Activated CD4-positive, alpha-beta memory T cell treated with anti-CD3 and anti-CD28 coated beads for 36 hours (primary cell): ENCODE data around the gene ZFP36. TPM values are rescaled to one million over a fixed set of nuclear protein-coding genes. Genes with fewer than 3 reads are reported as not detected.
"Not testable (repeated sequence)": the region's sequence is repeated elsewhere in the genome, so short reads cannot be mapped to it uniquely, and the experiment has no call there.

Experiments used
- CTCF ChIA-PET: fragments of 350-600 bp; sonication (Branson Sonifier 250); formaldehyde crosslinking; loops from one replicate; lab custom pipeline; 2021; ENCODE audit warnings: antibody characterized with exemption, inconsistent platforms; lab: Charles Lee
- POLR2A ChIA-PET: fragments of 350-600 bp; sonication (Branson Sonifier 250); formaldehyde crosslinking; loops from one replicate; lab custom pipeline; 2021; ENCODE audit warnings: antibody characterized with exemption; lab: Charles Lee
- DNase-seq: peaks from one replicate; pipeline ENCODE4 v3.0.0-alpha.2; 2020
- H3K27ac Mint-ChIP-seq: one replicate; pipeline ENCODE4 v1.8.0; 2021; ENCODE audit warnings: mixed read lengths
- H3K27me3 Mint-ChIP-seq: one replicate; pipeline ENCODE4 v1.8.0; 2021; ENCODE audit warnings: mixed read lengths
- H3K36me3 Mint-ChIP-seq: one replicate; pipeline ENCODE4 v1.8.0; 2021; ENCODE audit warnings: mixed read lengths
- H3K4me1 Mint-ChIP-seq: one replicate; pipeline ENCODE4 v1.8.0; 2021; ENCODE audit warnings: low read depth, mixed read lengths
- H3K4me3 Mint-ChIP-seq: one replicate; pipeline ENCODE4 v1.8.0; 2021; ENCODE audit warnings: mild to moderate bottlenecking, mixed read lengths
- H3K9me3 Mint-ChIP-seq: one replicate; pipeline ENCODE4 v1.8.0; 2021; ENCODE audit warnings: mixed read lengths
- intact Hi-C: fragments of 100-400 bp; cut with micrococcal nuclease; formaldehyde crosslinking; loops from one replicate; pipeline ENCODE4 v1.15.1; 2023
- total RNA-seq, 2 experiments: library from RNA; stranded (reverse); gene quantifications; one replicate each; pipeline ENCODE4 v1.2.3, GENCODE V29; 2021

Gene ZFP36
- total RNA-seq, 2 experiments from 2014 or later, result 104 to 118 TPM

- ChIA-PET CTCF (interaction anchor here (0.6 kb wide), 1 partner anchor 315 kb away, joined by 3 read pairs; no protein-coding TSS in a partner anchor), POLR2A (interaction anchor here (0.6 to 0.9 kb wide), 2 partner anchors 11 to 13 kb away, joined by 3 to 4 read pairs; partner anchors contain the start of genes MED29 and PAF1)
- Mint-ChIP-seq H3K9me3 (no peaks in the 10 kb centered on the region), H3K36me3 (peaks cover 40% of the 10 kb centered on the region), H3K27ac (no peak overlapping the region), H3K4me1 (no peaks in the 10 kb centered on the region), H3K4me3 (no peak overlapping the region), H3K27me3 (no peaks in the 10 kb centered on the region)
- intact Hi-C loops, result no loop called here
- no peak for DNase-seq
Measured at GRCh38 chr19:39377373-39378362, 29.0 kb upstream of the ZFP36 start.

- H3K27me3 Mint-ChIP-seq, H3K27ac Mint-ChIP-seq, DNase-seq, intact Hi-C loops, H3K4me3 Mint-ChIP-seq, H3K4me1 Mint-ChIP-seq, H3K9me3 Mint-ChIP-seq, CTCF ChIA-PET, POLR2A ChIA-PET: not testable (repeated sequence)
- peaks cover 39% of the 10 kb centered on the region for H3K36me3 Mint-ChIP-seq
Measured at GRCh38 chr19:39379366-39379765, 27.3 kb upstream of the ZFP36 start.

GRCh38 chr19:39379865-39380396 is 26.7 kb upstream of the ZFP36 start:
- no peak overlapping the region for H3K27ac Mint-ChIP-seq
- POLR2A ChIA-PET, result no interaction called here
- DNase-seq, result no peak

GRCh38 chr19:39380521-39381502 is 25.8 kb upstream of the ZFP36 start:
- DNase-seq, result no peak
- H3K4me3 Mint-ChIP-seq, result no peak overlapping the region
- H3K27ac Mint-ChIP-seq, result no peak overlapping the region
- H3K9me3 Mint-ChIP-seq, result no peaks in the 10 kb centered on the region
- no peaks in the 10 kb centered on the region for H3K27me3 Mint-ChIP-seq
- intact Hi-C loops, result no loop called here
- CTCF ChIA-PET, result no interaction called here
- H3K4me1 Mint-ChIP-seq, result no peaks in the 10 kb centered on the region
- POLR2A ChIA-PET, result no interaction called here
- H3K36me3 Mint-ChIP-seq, result peaks cover 41% of the 10 kb centered on the region

More at GRCh38 chr19:39379865-39380396, 26.7 kb upstream of the ZFP36 start:
- no peaks in the 10 kb centered on the region for H3K4me1 Mint-ChIP-seq
- no peaks in the 10 kb centered on the region for H3K27me3 Mint-ChIP-seq
- no peak overlapping the region for H3K4me3 Mint-ChIP-seq
- no peaks in the 10 kb centered on the region for H3K9me3 Mint-ChIP-seq
- peaks cover 39% of the 10 kb centered on the region for H3K36me3 Mint-ChIP-seq
- CTCF ChIA-PET, result no interaction called here
- intact Hi-C loops, result no loop called here

GRCh38 chr19:39381910-39382611 is 24.6 kb upstream of the ZFP36 start:
- H3K27me3 Mint-ChIP-seq, result no peaks in the 10 kb centered on the region
- H3K27ac Mint-ChIP-seq, result peak overlapping the region; percentile 61
- POLR2A ChIA-PET, result interaction anchor here (0.7 kb wide), 1 partner anchor 299 kb away, joined by 3 read pairs; no protein-coding TSS in a partner anchor
- DNase-seq, result no peak
- H3K4me3 Mint-ChIP-seq, result no peak overlapping the region
- CTCF ChIA-PET, result no interaction called here
- H3K4me1 Mint-ChIP-seq, result no peaks in the 10 kb centered on the region
- H3K36me3 Mint-ChIP-seq, result peaks cover 42% of the 10 kb centered on the region
- intact Hi-C loops, result no loop called here
- no peaks in the 10 kb centered on the region for H3K9me3 Mint-ChIP-seq

- Mint-ChIP-seq H3K4me3 (no peak overlapping the region), H3K4me1 (no peaks in the 10 kb centered on the region), H3K9me3 (no peaks in the 10 kb centered on the region), H3K36me3 (peaks cover 42% of the 10 kb centered on the region), H3K27me3 (no peaks in the 10 kb centered on the region), H3K27ac (no peak overlapping the region)
- no peak for DNase-seq
- POLR2A ChIA-PET, result interaction anchor here (0.7 kb wide), 2 partner anchors 13 to 300 kb away, joined by 3 read pairs; no protein-coding TSS in a partner anchor
- intact Hi-C loops, result no loop called here
- CTCF ChIA-PET, result no interaction called here
Measured at GRCh38 chr19:39382991-39383828, 23.4 kb upstream of the ZFP36 start.

- POLR2A ChIA-PET, result no interaction called here
- Mint-ChIP-seq H3K27me3 (no peaks in the 10 kb centered on the region), H3K4me3 (no peak overlapping the region), H3K9me3 (no peaks in the 10 kb centered on the region), H3K36me3 (peaks cover 38% of the 10 kb centered on the region), H3K4me1 (peaks cover 9% of the 10 kb centered on the region), H3K27ac (peak overlapping the region; percentile 34)
- DNase-seq, result no peak
- intact Hi-C loops, result no loop called here
- CTCF ChIA-PET, result no interaction called here
Measured at GRCh38 chr19:39384839-39385568, 21.6 kb upstream of the ZFP36 start.

GRCh38 chr19:39385629-39386411 is 20.8 kb upstream of the ZFP36 start:
- Mint-ChIP-seq H3K27ac (peak overlapping the region; percentile 13), H3K9me3 (no peaks in the 10 kb centered on the region), H3K4me3 (no peak overlapping the region), H3K4me1 (peaks cover 14% of the 10 kb centered on the region), H3K36me3 (peaks cover 33% of the 10 kb centered on the region), H3K27me3 (no peaks in the 10 kb centered on the region)
- ChIA-PET POLR2A (no interaction called here), CTCF (no interaction called here)
- intact Hi-C loops, result no loop called here
- DNase-seq, result no peak

GRCh38 chr19:39386557-39386956 is 20.1 kb upstream of the ZFP36 start:
- Mint-ChIP-seq H3K4me3 (no peak overlapping the region), H3K36me3 (peaks cover 31% of the 10 kb centered on the region)

GRCh38 chr19:39388657-39389056 is 18.0 kb upstream of the ZFP36 start:
- DNase-seq, result no peak
- Mint-ChIP-seq H3K4me3 (peak overlapping the region; percentile 12), H3K9me3 (no peaks in the 10 kb centered on the region), H3K27me3 (no peaks in the 10 kb centered on the region), H3K4me1 (peaks cover 33% of the 10 kb centered on the region), H3K27ac (no peak overlapping the region), H3K36me3 (peaks cover 29% of the 10 kb centered on the region)
- ChIA-PET CTCF (interaction anchor here (1.0 kb wide), 1 partner anchor 42 kb away, joined by 3 read pairs; no protein-coding TSS in a partner anchor), POLR2A (no interaction called here)
- intact Hi-C loops, result no loop called here

More at GRCh38 chr19:39386557-39386956, 20.1 kb upstream of the ZFP36 start:
- Mint-ChIP-seq H3K27ac (no peak overlapping the region), H3K4me1 (peaks cover 22% of the 10 kb centered on the region), H3K9me3 (no peaks in the 10 kb centered on the region), H3K27me3 (no peaks in the 10 kb centered on the region)
- DNase-seq, result no peak
- ChIA-PET POLR2A (no interaction called here), CTCF (no interaction called here)
- intact Hi-C loops, result no loop called here
